Adrenal gland (tissue), 5 donors: ENCODE results near the gene FBXL16.

Experiments used
- POLR2A ChIP-seq, 2 donors: fragments of 450-650 bp; IDR thresholded peaks; one replicate each; pipeline ENCODE4 v1.6.1; 2017; ENCODE audit warnings: antibody characterized with exemption in 2 of 2, mild to moderate bottlenecking in 2 of 2, moderate library complexity in 1 of 2
- TF ChIP-seq, protein P1 (sequence below), 6 experiments: fragments of 450-650 bp in 4 of 6; fragments of 200-600 bp in 2 of 6; sonication (generic) in 1 of 6; IDR thresholded peaks; 1 replicate in 5 of 6; 2 replicates in 1 of 6; pipeline versions ENCODE4 v1.5.1 to v1.8.0; 2016 to 2021; ENCODE audit warnings: antibody characterized with exemption in 6 of 6, mild to moderate bottlenecking in 2 of 6, moderate library complexity in 1 of 6
- donor health status: DM: no; HTN: no; CAD: no.

- TF ChIP-seq, protein P1, sequence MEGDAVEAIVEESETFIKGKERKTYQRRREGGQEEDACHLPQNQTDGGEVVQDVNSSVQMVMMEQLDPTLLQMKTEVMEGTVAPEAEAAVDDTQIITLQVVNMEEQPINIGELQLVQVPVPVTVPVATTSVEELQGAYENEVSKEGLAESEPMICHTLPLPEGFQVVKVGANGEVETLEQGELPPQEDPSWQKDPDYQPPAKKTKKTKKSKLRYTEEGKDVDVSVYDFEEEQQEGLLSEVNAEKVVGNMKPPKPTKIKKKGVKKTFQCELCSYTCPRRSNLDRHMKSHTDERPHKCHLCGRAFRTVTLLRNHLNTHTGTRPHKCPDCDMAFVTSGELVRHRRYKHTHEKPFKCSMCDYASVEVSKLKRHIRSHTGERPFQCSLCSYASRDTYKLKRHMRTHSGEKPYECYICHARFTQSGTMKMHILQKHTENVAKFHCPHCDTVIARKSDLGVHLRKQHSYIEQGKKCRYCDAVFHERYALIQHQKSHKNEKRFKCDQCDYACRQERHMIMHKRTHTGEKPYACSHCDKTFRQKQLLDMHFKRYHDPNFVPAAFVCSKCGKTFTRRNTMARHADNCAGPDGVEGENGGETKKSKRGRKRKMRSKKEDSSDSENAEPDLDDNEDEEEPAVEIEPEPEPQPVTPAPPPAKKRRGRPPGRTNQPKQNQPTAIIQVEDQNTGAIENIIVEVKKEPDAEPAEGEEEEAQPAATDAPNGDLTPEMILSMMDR (IDR thresholded peaks at IDR 0.05): no peak
- TF ChIP-seq POLR2A (IDR thresholded peaks at IDR 0.05): no peak
Measured at GRCh38 chr16:719815-720446, 14.3 kb upstream of the FBXL16 start.
